GM21381 (cell line): ENCODE results near the gene TLR2.

ENCODE experiments used
- ATAC-seq: cut with Tn5 transposase; IDR thresholded peaks from one replicate; pipeline ENCODE4 v1.9.1; 2021; ENCODE audit warnings: mild to moderate bottlenecking, moderate library complexity; ENCODE audit not compliant: unreplicated experiment

TLR2 gene

GRCh38 chr4:153728660-153729059 lies 44.6 kb downstream of the TLR2 start:
- no peak for ATAC-seq

GRCh38 chr4:153729895-153730294 lies 45.8 kb downstream of the TLR2 start:
- ATAC-seq: no peak

DNA sequence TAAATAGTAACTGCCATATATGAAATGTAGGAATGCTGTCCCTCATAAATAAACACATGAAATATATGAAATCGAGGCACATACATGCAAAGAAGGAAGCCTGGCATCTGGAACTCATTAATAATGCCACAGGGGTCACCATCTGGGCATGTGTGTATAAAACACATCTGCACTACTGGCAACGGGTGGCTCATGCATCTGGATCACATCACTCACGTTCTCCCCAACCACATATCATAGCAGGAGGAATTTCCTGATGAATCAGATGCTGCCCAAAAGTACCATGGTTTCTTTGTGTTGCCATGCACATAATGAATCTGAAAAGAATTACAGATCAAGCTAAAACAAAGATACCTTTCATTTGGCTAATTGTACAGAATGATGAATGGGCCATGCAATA lies 47.2 kb downstream of the TLR2 start:
- ATAC-seq: no peak

- peak; percentile 89 for ATAC-seq
These were observed 49.8 kb downstream of the TLR2 start for GRCh38 chr4:153733751-153734448.

DNA sequence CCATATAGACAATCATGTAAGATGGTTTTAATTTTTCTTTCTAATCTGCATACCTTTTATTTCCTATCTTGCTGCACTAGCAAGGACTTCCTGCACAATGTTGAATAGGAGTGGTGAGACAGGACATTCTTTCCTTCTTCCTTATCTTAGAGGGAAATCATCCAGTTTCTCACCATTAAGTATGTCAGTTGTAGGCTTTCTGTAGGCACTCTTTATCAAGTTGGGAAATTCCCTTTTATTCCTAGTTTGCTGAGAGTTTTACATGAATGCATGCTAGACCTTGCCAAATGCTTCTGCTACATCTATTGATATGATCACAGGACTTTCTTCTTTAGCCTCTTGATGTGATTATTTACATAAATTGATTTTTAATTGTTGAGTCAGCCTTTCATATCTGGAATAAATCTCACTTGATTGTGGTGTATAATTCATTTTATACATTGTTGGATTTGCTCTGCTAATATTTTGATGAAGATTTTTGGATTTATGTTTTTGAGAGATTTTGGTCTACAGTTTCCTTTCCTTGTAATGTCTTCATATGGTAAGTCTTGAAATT lies 51.9 kb downstream of the TLR2 start:
- ATAC-seq: no peak

- no peak for ATAC-seq
These were observed 57.5 kb downstream of the TLR2 start for GRCh38 chr4:153741541-153741940.

- no peak for ATAC-seq
These were observed 61.6 kb downstream of the TLR2 start for GRCh38 chr4:153745651-153746050.

DNA sequence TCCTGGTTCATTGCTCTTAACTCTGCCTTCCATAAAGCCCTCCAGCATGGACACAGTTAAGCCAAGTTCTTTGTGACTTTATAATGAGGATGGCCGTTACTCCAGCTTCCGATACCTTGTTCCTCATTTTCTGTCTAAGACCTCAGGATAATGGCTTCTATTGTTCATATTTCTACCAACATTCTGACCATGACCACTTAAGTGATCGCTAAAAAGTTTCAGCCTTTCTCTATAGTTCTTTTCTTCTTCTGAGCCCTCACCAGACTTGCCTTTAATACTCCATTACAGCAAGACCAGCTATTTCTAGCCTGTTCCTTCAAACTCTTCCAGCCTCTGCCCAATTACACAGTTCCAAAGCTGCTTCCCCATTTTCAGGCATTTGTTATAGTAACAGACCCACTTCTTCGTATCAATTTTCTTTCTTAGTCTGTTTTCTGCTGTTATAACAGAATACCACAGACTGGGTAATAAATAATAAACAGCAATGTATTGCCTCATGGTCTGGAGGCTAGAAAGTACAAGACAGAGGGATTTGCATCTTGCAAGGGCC lies 63.4 kb downstream of the TLR2 start:
- ATAC-seq: no peak

DNA sequence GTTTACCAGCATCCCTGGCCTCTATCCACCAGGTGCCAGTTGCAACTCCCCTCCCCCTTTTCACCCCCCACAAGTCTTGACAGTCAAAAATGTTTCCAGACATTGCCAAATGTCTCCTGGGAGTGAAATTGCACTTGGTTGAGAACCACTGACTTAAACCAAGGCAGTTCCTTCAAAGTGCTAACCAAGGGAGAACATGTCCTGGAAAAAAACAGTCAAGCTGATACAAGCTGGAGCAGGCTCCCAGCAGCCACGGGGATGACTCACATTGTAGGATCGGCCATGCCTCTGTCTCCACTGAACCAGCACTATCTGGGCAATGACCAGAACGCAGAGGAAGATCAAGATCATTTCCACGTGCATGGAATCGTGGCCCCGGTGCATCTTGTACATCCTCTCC lies 64.3 kb downstream of the TLR2 start:
- no peak for ATAC-seq

DNA sequence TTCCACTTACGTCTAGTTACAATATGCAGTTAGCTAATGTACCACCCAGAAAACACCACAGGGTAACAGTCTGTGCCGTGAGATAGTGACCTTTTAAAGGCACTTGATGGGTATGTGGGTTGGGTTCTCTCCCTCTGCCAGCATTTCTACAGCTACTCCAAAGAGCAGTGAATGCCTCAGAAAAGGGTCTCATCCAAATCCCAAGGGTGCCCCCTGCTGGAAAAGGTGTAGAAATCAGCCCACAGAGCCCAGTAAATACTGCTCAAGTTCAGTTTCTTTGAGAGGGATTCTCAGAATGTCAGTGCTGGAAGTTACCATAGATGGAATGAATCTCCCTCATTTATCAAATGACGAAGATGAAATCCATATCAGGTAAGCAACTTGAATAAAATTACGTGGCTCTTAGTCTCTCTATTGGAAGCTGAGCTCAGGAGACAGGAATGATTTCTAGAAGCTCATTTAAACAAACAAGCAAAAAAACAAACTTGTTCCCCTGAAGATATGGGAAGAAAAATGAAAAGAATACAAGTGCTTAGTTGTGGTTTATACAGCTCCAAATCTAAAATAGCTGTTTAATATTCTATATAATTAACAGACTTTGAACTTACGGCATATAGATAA lies 66.2 kb downstream of the TLR2 start:
- ATAC-seq: no peak

GRCh38 chr4:153755186-153755585 lies 71.1 kb downstream of the TLR2 start:
- no peak for ATAC-seq
